Neural crest cell (in vitro differentiated cells): Measurements from ENCODE around the gene NCAPG2. TPM values are rescaled to one million over a fixed set of nuclear protein-coding genes. Genes with fewer than 3 reads are reported as not detected.
A peak's percentile ranks its signal among the peaks of the same experiment; 100 is the strongest.
"Not testable (repeated sequence)": the region's sequence is repeated elsewhere in the genome, so short reads cannot be mapped to it uniquely, and the experiment has no call there.

Experiments used
- DNase-seq: peaks from one replicate; pipeline ENCODE4 v3.0.0; 2021; ENCODE audit warnings: low read depth, mixed read lengths, low spot score
- H3K27ac Mint-ChIP-seq: one replicate; pipeline ENCODE4 v1.8.0; 2021; ENCODE audit warnings: mild to moderate bottlenecking, mixed read lengths; ENCODE audit not compliant: unreplicated experiment
- H3K27me3 Mint-ChIP-seq: 2 replicates; pipeline ENCODE4 v1.8.0; 2021; ENCODE audit warnings: low read depth, mild to moderate bottlenecking, mixed read lengths
- H3K36me3 Mint-ChIP-seq: 2 replicates; pipeline ENCODE4 v1.8.0; 2021; ENCODE audit warnings: low read depth, mild to moderate bottlenecking, mixed read lengths
- H3K4me1 Mint-ChIP-seq: 2 replicates; pipeline ENCODE4 v1.8.0; 2021; ENCODE audit warnings: mixed read lengths
- H3K4me3 Mint-ChIP-seq: one replicate; pipeline ENCODE4 v1.8.0; 2021; ENCODE audit warnings: mild to moderate bottlenecking, mixed read lengths
- H3K9me3 Mint-ChIP-seq: 2 replicates; pipeline ENCODE4 v1.8.0; 2021; ENCODE audit warnings: mixed read lengths
- total RNA-seq: library from RNA; stranded (reverse); gene quantifications from 2 replicates; pipeline ENCODE4 v1.2.1, GENCODE V29; 2021
- TF ChIP-seq, protein P1 (sequence below): fragments of 200-600 bp; sonication (generic); conservative IDR thresholded peaks from 2 replicates; pipeline ENCODE4 v1.5.0; 2021; ENCODE audit warnings: antibody characterized with exemption, mild to moderate bottlenecking

The NCAPG2 gene
- total RNA-seq, 1 donor from 2014 or later: 84.9 TPM

DNA sequence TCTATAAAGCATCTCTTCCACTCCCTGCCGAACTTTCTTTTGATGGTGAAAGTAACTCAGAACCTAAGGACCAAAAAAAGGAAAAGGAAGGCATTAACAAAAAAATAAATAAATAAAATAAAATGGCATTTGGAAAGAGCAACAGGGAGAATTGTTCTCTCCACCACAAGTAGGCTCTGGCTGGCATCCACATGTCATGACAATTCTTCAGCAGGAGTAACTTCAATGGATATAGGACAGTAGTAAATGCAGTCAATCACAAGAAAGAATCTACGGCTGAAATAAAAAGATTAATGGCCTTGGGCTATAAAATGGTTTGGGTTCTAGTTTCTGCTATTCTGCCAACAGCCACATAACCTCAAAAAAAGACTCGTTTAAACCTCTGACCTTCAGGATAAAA is 23.9 kb downstream of the NCAPG2 start:
- no peak for DNase-seq
- Mint-ChIP-seq H3K9me3 (no peaks in the 10 kb centered on the region), H3K27me3 (no peaks in the 10 kb centered on the region), H3K27ac (no peak overlapping the region), H3K4me1 (no peaks in the 10 kb centered on the region), H3K36me3 (peaks cover 4% of the 10 kb centered on the region), H3K4me3 (no peak overlapping the region)
- TF ChIP-seq, protein P1, sequence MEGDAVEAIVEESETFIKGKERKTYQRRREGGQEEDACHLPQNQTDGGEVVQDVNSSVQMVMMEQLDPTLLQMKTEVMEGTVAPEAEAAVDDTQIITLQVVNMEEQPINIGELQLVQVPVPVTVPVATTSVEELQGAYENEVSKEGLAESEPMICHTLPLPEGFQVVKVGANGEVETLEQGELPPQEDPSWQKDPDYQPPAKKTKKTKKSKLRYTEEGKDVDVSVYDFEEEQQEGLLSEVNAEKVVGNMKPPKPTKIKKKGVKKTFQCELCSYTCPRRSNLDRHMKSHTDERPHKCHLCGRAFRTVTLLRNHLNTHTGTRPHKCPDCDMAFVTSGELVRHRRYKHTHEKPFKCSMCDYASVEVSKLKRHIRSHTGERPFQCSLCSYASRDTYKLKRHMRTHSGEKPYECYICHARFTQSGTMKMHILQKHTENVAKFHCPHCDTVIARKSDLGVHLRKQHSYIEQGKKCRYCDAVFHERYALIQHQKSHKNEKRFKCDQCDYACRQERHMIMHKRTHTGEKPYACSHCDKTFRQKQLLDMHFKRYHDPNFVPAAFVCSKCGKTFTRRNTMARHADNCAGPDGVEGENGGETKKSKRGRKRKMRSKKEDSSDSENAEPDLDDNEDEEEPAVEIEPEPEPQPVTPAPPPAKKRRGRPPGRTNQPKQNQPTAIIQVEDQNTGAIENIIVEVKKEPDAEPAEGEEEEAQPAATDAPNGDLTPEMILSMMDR: no peak

GRCh38 chr7:158676906-158677305 is 27.7 kb downstream of the NCAPG2 start:
- Mint-ChIP-seq H3K4me3 (no peak overlapping the region), H3K4me1 (no peaks in the 10 kb centered on the region), H3K27me3 (no peaks in the 10 kb centered on the region), H3K27ac (peak overlapping the region; percentile 8), H3K9me3 (no peaks in the 10 kb centered on the region), H3K36me3 (peaks cover 16% of the 10 kb centered on the region)
- no peak for DNase-seq
- TF ChIP-seq, protein P1: no peak

DNA sequence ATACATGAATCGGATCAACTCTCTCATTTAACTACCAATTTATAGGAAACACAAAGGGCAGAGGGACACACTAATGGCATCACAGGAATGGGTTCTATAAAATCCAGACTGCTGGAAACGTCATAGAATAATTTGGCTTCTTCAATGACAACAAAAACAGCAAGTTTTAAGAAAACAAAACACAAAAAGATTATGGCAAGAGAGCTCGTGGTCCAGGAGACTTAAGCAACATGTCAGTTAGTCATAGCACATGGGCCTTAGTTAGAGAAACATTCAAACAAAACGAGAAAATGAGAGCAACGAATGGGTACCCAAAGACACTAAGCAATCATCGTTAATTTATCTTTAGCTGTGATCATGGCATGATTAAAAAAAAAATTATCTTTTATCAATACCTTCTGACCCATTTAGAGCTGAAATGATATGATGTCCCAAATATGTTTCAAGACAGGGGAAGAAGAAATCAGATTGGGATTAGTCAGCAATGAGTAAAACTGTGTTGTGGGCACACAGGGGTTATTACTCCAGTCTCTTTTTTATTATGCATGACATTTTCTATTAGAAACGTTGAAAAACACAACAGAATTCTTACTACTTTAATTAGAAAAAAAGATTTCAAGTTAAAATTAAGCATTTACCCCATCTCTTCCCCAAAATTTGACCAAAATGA is 28.3 kb downstream of the NCAPG2 start:
- H3K4me1 Mint-ChIP-seq: no peaks in the 10 kb centered on the region
- no peak overlapping the region for H3K27ac Mint-ChIP-seq
- TF ChIP-seq, protein P1: no peak
- no peak for DNase-seq
- H3K27me3 Mint-ChIP-seq: no peaks in the 10 kb centered on the region
- no peak overlapping the region for H3K4me3 Mint-ChIP-seq
- H3K36me3 Mint-ChIP-seq: peaks cover 16% of the 10 kb centered on the region
- no peaks in the 10 kb centered on the region for H3K9me3 Mint-ChIP-seq

- Mint-ChIP-seq H3K27me3 (no peaks in the 10 kb centered on the region), H3K4me3 (no peak overlapping the region), H3K9me3 (no peaks in the 10 kb centered on the region), H3K27ac (no peak overlapping the region), H3K36me3 (peaks cover 17% of the 10 kb centered on the region), H3K4me1 (no peaks in the 10 kb centered on the region)
- no peak for DNase-seq
- TF ChIP-seq, protein P1: no peak
Measured at GRCh38 chr7:158672975-158673374, 31.6 kb downstream of the NCAPG2 start.

DNA sequence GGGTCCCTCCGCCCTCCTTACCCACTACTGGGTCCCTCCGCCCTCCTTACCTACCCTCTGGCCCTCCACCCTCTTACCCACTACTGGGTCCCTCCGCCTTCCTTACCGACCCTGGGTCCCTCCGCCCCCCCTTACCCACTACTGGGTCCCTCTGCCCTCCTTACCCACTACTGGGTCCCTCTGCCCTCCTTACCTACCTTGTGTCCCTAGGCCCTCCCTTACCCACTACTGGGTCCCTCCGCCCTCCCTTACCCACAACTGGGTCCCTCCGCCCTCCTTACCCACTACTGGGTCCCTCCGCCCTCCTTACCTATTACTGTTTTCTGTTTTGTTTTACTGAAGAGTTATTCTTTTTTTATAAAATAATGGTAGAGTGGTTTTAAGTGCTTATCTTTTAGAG is 36.5 kb downstream of the NCAPG2 start:
- H3K9me3 Mint-ChIP-seq, DNase-seq, H3K4me3 Mint-ChIP-seq, H3K27ac Mint-ChIP-seq, H3K27me3 Mint-ChIP-seq, H3K4me1 Mint-ChIP-seq: not testable (repeated sequence)
- peaks cover 21% of the 10 kb centered on the region for H3K36me3 Mint-ChIP-seq

DNA sequence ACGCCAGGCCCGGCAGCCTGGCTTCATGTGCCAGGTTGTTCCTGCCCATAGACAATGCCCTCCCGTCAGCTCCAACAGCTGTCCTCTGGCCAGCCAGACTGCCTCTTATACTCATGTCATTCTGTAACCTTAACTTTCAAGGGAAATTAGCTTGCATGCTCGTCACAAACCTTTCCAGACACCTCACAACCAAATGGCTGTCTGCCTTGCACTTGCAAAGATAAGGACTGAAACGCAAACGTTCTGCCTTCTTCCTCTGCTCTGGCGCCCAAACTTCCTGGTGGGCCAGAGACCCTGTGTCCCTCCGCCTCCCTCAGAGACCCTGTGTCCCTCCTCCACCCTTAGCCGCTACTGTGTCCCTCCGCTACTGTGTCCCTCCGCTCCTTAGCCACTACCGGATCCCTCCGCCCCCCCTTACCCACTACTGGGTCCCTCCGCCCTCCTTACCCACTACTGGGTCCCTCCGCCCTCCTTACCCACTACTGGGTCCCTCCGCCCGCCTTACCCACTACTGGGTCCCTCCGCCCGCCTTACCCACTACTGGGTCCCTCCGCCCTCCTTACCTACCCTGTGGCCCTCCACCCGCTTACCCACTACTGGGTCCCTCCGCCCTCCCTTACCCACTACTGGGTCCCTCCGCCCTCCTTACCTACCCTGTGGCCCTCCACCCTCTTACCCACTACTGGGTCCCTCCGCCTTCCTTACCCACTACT is 37.5 kb downstream of the NCAPG2 start:
- not testable (repeated sequence) for H3K27me3 Mint-ChIP-seq, DNase-seq, H3K4me3 Mint-ChIP-seq, H3K27ac Mint-ChIP-seq, H3K9me3 Mint-ChIP-seq, H3K4me1 Mint-ChIP-seq
- peaks cover 22% of the 10 kb centered on the region for H3K36me3 Mint-ChIP-seq
